ENCODE results near the gene ASPM.
A peak's percentile ranks its signal among the peaks of the same experiment; 100 is the strongest.

DNA sequence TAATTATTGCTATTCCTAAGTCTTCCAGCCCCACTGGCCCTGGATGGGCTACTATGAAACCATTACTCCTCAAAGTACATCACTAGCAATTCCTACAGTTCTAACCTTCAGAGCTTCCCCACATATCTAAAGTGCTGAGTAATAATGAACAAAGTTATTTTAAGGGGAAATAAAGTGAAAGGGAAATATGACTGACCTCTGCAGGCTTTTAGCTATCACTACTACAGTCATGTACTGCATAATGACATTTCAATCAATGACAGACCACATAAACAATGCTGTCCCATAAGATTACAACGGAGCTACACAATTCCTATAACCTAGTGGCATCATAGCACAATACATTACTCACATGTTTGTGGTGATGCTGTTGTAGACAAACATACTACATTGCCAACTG, 32.5 kb upstream of the ASPM start:
- TF ChIP-seq, protein P1, sequence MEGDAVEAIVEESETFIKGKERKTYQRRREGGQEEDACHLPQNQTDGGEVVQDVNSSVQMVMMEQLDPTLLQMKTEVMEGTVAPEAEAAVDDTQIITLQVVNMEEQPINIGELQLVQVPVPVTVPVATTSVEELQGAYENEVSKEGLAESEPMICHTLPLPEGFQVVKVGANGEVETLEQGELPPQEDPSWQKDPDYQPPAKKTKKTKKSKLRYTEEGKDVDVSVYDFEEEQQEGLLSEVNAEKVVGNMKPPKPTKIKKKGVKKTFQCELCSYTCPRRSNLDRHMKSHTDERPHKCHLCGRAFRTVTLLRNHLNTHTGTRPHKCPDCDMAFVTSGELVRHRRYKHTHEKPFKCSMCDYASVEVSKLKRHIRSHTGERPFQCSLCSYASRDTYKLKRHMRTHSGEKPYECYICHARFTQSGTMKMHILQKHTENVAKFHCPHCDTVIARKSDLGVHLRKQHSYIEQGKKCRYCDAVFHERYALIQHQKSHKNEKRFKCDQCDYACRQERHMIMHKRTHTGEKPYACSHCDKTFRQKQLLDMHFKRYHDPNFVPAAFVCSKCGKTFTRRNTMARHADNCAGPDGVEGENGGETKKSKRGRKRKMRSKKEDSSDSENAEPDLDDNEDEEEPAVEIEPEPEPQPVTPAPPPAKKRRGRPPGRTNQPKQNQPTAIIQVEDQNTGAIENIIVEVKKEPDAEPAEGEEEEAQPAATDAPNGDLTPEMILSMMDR (IDR thresholded peaks at IDR 0.05), result peak; percentile 28 to 45 (median 36)
- TF ChIP-seq POLR2A (IDR thresholded peaks at IDR 0.05), result no peak

Data from right lobe of liver (tissue), 4 donors.